DND-41 (cell line): Measurements from ENCODE around the gene TNC.

Source experiments
- ATAC-seq: fragments of 200-7000 bp; cut with Tn5 transposase; 3 replicates; pipeline ENCODE4 v1.9.1; 2021; ENCODE audit warnings: low read depth; ENCODE audit not compliant: insufficient read depth
- DNase-seq: peaks from one replicate; pipeline ENCODE4 v3.0.0-alpha.2; 2020
- H2AFZ ChIP-seq: 2 replicates; pipeline ENCODE4 v1.6.0; 2012; ENCODE audit warnings: low read depth, low read length
- H3K27ac ChIP-seq: 2 replicates; pipeline ENCODE4 v1.5.1; 2012; ENCODE audit warnings: low read length, inconsistent platforms
- H3K27me3 ChIP-seq: fragments of 200-600 bp; sonication (generic); 2 replicates; pipeline ENCODE4 v1.6.0; 2012; ENCODE audit warnings: low read length, mild to moderate bottlenecking, inconsistent platforms; ENCODE audit not compliant: insufficient read depth, poor library complexity
- H3K36me3 ChIP-seq: 2 replicates; pipeline ENCODE4 v1.5.1; 2012; ENCODE audit warnings: low read length, inconsistent platforms; ENCODE audit not compliant: insufficient read depth
- H3K4me1 ChIP-seq: 2 replicates; pipeline ENCODE4 v1.5.1; 2012; ENCODE audit warnings: mild to moderate bottlenecking, low read length; ENCODE audit not compliant: insufficient read depth
- H3K4me2 ChIP-seq: 2 replicates; pipeline ENCODE4 v1.6.0; 2012; ENCODE audit warnings: mild to moderate bottlenecking, moderate library complexity, low read length, inconsistent platforms; ENCODE audit not compliant: insufficient read depth
- H3K4me3 ChIP-seq, 2 experiments: fragments of 200-600 bp in 1 of 2; shearing (Covaris generic) in 1 of 2; 2 replicates each; pipeline ENCODE4 v1.5.1; 2012 to 2016; ENCODE audit warnings: inconsistent platforms in 2 of 2, low read length in 2 of 2, mild to moderate bottlenecking in 2 of 2, low read depth in 1 of 2, moderate library complexity in 1 of 2
- H3K79me2 ChIP-seq: 2 replicates; pipeline ENCODE4 v1.6.0; 2012; ENCODE audit warnings: low read length, inconsistent platforms; ENCODE audit not compliant: insufficient read depth
- H3K9ac ChIP-seq: 2 replicates; pipeline ENCODE4 v1.6.0; 2012; ENCODE audit warnings: low read depth, mild to moderate bottlenecking, inconsistent platforms, low read length, moderate library complexity
- H3K9me3 ChIP-seq: 2 replicates; pipeline ENCODE4 v1.5.1; 2012; ENCODE audit warnings: low read length, moderate library complexity, mild to moderate bottlenecking, inconsistent platforms; ENCODE audit not compliant: insufficient read depth, severe bottlenecking
- H4K20me1 ChIP-seq: 2 replicates; pipeline ENCODE4 v1.6.0; 2012; ENCODE audit warnings: low read length; ENCODE audit not compliant: insufficient read depth
- CTCF ChIP-seq: IDR thresholded peaks from 2 replicates; pipeline ENCODE4 v1.5.1; 2012; ENCODE audit warnings: borderline replicate concordance, low read length, moderate library complexity, mild to moderate bottlenecking; ENCODE audit not compliant: poor library complexity, severe bottlenecking; ENCODE audit errors: extremely low read depth
- EZH2 ChIP-seq: IDR thresholded peaks from 3 replicates; pipeline ENCODE4 v1.6.1; 2012; ENCODE audit warnings: borderline replicate concordance, low read depth, mild to moderate bottlenecking, moderate library complexity, low read length, inconsistent platforms; ENCODE audit not compliant: severe bottlenecking

Gene TNC

GRCh38 chr9:115012486-115012885, 105.5 kb downstream of the TNC start:
- TF ChIP-seq CTCF = no peak
- no peak for TF ChIP-seq EZH2
- Histone ChIP-seq H3K36me3 (no peaks in the 10 kb centered on the region), H2AFZ (no peak overlapping the region), H3K9me3 (no peaks in the 10 kb centered on the region), H3K27ac (no peak overlapping the region; the same call in 1 of the 2 replicates), H3K4me1 (peaks cover 17% of the 10 kb centered on the region), H3K27me3 (no peaks in the 10 kb centered on the region), H3K9ac (no peak overlapping the region), H4K20me1 (no peaks in the 10 kb centered on the region), H3K4me3 (no peak overlapping the region), H3K79me2 (no peaks in the 10 kb centered on the region), H3K4me2 (no peak overlapping the region)
- ATAC-seq (no peak), DNase-seq (no peak)

GRCh38 chr9:115010874-115011273, 107.1 kb downstream of the TNC start:
- no peak overlapping the region for H3K4me2 ChIP-seq
- no peak for ATAC-seq

GRCh38 chr9:115008536-115009270, 109.3 kb downstream of the TNC start:
- no peaks in the 10 kb centered on the region for H3K36me3 ChIP-seq
- H3K4me2 ChIP-seq = no peak overlapping the region
- no peak overlapping the region for H3K4me3 ChIP-seq
- peaks cover 9% of the 10 kb centered on the region for H3K4me1 ChIP-seq
- ATAC-seq = no peak
- H4K20me1 ChIP-seq = no peaks in the 10 kb centered on the region
- TF ChIP-seq CTCF (no peak), EZH2 (no peak)
- no peaks in the 10 kb centered on the region for H3K9me3 ChIP-seq
- no peak overlapping the region for H3K27ac ChIP-seq
- no peaks in the 10 kb centered on the region for H3K79me2 ChIP-seq
- H2AFZ ChIP-seq = no peak overlapping the region
- DNase-seq = no peak
- no peaks in the 10 kb centered on the region for H3K27me3 ChIP-seq
- H3K9ac ChIP-seq = no peak overlapping the region

More at GRCh38 chr9:115010874-115011273, 107.1 kb downstream of the TNC start:
- TF ChIP-seq EZH2 = no peak
- no peak for TF ChIP-seq CTCF
- Histone ChIP-seq H3K27ac (no peak overlapping the region), H2AFZ (no peak overlapping the region), H4K20me1 (no peaks in the 10 kb centered on the region), H3K9ac (no peak overlapping the region), H3K79me2 (no peaks in the 10 kb centered on the region), H3K4me1 (peaks cover 17% of the 10 kb centered on the region), H3K27me3 (no peaks in the 10 kb centered on the region), H3K9me3 (no peaks in the 10 kb centered on the region), H3K4me3 (no peak overlapping the region), H3K36me3 (no peaks in the 10 kb centered on the region)
- DNase-seq = no peak
